RPMI8226 (cell line): Measurements from ENCODE around the gene SH3RF3.
A peak's percentile ranks its signal among the peaks of the same experiment; 100 is the strongest.
"Not testable (repeated sequence)": the region's sequence is repeated elsewhere in the genome, so short reads cannot be mapped to it uniquely, and the experiment has no call there.

Source experiments
- DNase-seq: peaks from one replicate; pipeline ENCODE4 v3.0.0-alpha.2; 2015

The SH3RF3 gene

GRCh38 chr2:109160714-109161440 lies 31.9 kb downstream of the SH3RF3 start:
- no peak for DNase-seq

GRCh38 chr2:109162367-109162766 lies 33.4 kb downstream of the SH3RF3 start:
- not testable (repeated sequence) for DNase-seq

GRCh38 chr2:109162999-109163398 lies 34.0 kb downstream of the SH3RF3 start:
- peak; percentile 79 for DNase-seq

GRCh38 chr2:109164311-109164710 lies 35.3 kb downstream of the SH3RF3 start:
- no peak for DNase-seq

GRCh38 chr2:109164739-109165221 lies 35.8 kb downstream of the SH3RF3 start:
- peak; percentile 49 for DNase-seq

GRCh38 chr2:109166811-109167210 lies 37.8 kb downstream of the SH3RF3 start:
- DNase-seq, result no peak

- no peak for DNase-seq
These were observed 39.1 kb downstream of the SH3RF3 start for GRCh38 chr2:109168086-109168485.

GRCh38 chr2:109168716-109169115 lies 39.7 kb downstream of the SH3RF3 start:
- DNase-seq, result no peak

GRCh38 chr2:109170645-109171044 lies 41.6 kb downstream of the SH3RF3 start:
- no peak for DNase-seq

- DNase-seq, result no peak
These were observed 42.7 kb downstream of the SH3RF3 start for GRCh38 chr2:109171444-109172334.

GRCh38 chr2:109172556-109173105 lies 43.6 kb downstream of the SH3RF3 start:
- no peak for DNase-seq

GRCh38 chr2:109173311-109174171 lies 44.5 kb downstream of the SH3RF3 start:
- DNase-seq, result no peak

- DNase-seq, result peak; percentile 17
These were observed 45.2 kb downstream of the SH3RF3 start for GRCh38 chr2:109174214-109174613.

GRCh38 chr2:109174626-109175349 lies 45.8 kb downstream of the SH3RF3 start:
- no peak for DNase-seq

- peak; percentile 37 for DNase-seq
These were observed 46.3 kb downstream of the SH3RF3 start for GRCh38 chr2:109175350-109175678.

- no peak for DNase-seq
These were observed 47.9 kb downstream of the SH3RF3 start for GRCh38 chr2:109176928-109177327.

GRCh38 chr2:109177635-109178034 lies 48.6 kb downstream of the SH3RF3 start:
- no peak for DNase-seq

GRCh38 chr2:109178968-109179367 lies 50.0 kb downstream of the SH3RF3 start:
- DNase-seq, result no peak

GRCh38 chr2:109180786-109181185 lies 51.8 kb downstream of the SH3RF3 start:
- no peak for DNase-seq

- no peak for DNase-seq
These were observed 53.4 kb downstream of the SH3RF3 start for GRCh38 chr2:109182426-109182825.

- no peak for DNase-seq
These were observed 54.9 kb downstream of the SH3RF3 start for GRCh38 chr2:109183871-109184270.

- no peak for DNase-seq
These were observed 55.4 kb downstream of the SH3RF3 start for GRCh38 chr2:109184368-109184767.
